ENCODE measurements around the gene NDUFB8. TPM values are rescaled to one million over a fixed set of nuclear protein-coding genes. Genes with fewer than 3 reads are reported as not detected.

NDUFB8 gene
- total and polyA plus RNA-seq, 3 donors from 2014 or later = 141 to 219 (median 150) TPM

GRCh38 chr10:100528123-100528886 is 1.4 kb downstream of the NDUFB8 start:
- peak overlapping the region; percentile 62 to 95 for H3K4me3 ChIP-seq
- no peaks in the 10 kb centered on the region for H3K9me3 ChIP-seq
- H3K27me3 ChIP-seq = no peaks in the 10 kb centered on the region
- intact Hi-C loops (cut with DNase I; ENCODE audit: low total_unique reads) = no loop called here
- WGBS, 2 donors = 48 to 49% methylated on average over 7 of the region's 7 CpGs
- DNase-seq = no peak
- peak overlapping the region in 1 of 2 donors; percentile 79 for H3K27ac ChIP-seq
- peaks cover 12% of the 10 kb centered on the region for H3K4me1 ChIP-seq
- no peak for TF ChIP-seq POLR2A (IDR thresholded peaks at IDR 0.05)
- TF ChIP-seq CTCF (IDR thresholded peaks at IDR 0.05) = no peak
- no peaks in the 10 kb centered on the region for H3K36me3 ChIP-seq (ENCODE audit: low read depth, missing control alignments)

GRCh38 chr10:100524638-100525037 is 5.0 kb downstream of the NDUFB8 start:
- Histone ChIP-seq H3K36me3 (ENCODE audit: low read depth, missing control alignments) (no peaks in the 10 kb centered on the region), H3K27me3 (no peaks in the 10 kb centered on the region), H3K9me3 (no peaks in the 10 kb centered on the region), H3K4me1 (peaks cover 12% of the 10 kb centered on the region), H3K4me3 (no peak overlapping the region), H3K27ac (no peak overlapping the region)
- intact Hi-C loops (cut with DNase I; ENCODE audit: low total_unique reads) = no loop called here
- 81 to 85% methylated on average over 2 of the region's 2 CpGs for WGBS, 2 donors
- TF ChIP-seq POLR2A (IDR thresholded peaks at IDR 0.05) = no peak
- TF ChIP-seq CTCF (IDR thresholded peaks at IDR 0.05) = no peak
- no peak for DNase-seq

DNA sequence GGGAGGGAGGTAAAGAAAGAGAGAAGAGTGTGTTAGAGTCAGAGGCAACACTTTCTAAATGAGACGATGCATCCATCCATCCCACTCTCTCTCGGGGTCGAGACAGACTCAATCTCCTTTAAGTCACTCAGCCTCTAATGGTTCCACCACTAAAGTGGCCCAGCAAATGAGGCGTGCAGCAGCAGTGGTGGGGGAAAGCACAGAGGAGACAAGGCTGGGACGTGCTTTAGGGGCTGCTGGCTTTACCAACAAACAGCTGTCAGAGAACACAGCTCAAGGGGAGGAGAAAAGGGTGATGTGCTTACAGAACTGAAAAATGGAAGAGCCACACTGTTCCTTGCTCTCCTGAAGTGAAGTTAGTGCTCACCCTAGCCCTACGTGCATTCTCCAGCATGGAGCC is 5.5 kb downstream of the NDUFB8 start:
- Histone ChIP-seq H3K9me3 (no peaks in the 10 kb centered on the region), H3K36me3 (ENCODE audit: low read depth, missing control alignments) (no peaks in the 10 kb centered on the region), H3K27me3 (no peaks in the 10 kb centered on the region), H3K4me3 (no peak overlapping the region), H3K4me1 (peaks cover 17% of the 10 kb centered on the region), H3K27ac (no peak overlapping the region)
- no peak for DNase-seq
- intact Hi-C loops (cut with DNase I; ENCODE audit: low total_unique reads) = no loop called here
- TF ChIP-seq POLR2A (IDR thresholded peaks at IDR 0.05) (no peak), CTCF (IDR thresholded peaks at IDR 0.05) (no peak)
- 83 to 89% methylated on average over 6 of the region's 6 CpGs for WGBS, 2 donors

DNA sequence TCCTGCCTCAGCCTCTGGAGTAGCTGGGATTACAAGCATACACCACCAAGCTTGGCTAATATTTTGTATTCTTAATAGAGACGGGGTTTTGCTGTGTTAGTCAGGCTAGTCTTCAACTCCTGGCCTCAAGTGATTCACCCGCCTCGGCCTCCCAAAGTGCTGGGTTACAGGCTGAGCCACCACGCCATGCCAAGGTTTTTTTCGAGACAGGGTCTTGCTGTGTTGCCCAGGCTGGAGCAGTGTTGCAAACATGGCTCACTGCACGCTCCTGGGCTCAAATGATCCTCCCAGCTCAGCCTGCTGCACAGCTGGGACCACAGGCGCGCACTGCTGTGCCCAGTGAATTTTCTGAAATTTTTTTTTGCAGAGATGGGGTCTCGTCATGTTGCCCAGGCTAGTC is 6.7 kb downstream of the NDUFB8 start:
- WGBS, 2 donors = 94 to 95% methylated on average over 9 of the region's 9 CpGs
- Histone ChIP-seq H3K4me3 (no peak overlapping the region), H3K27me3 (no peaks in the 10 kb centered on the region), H3K36me3 (ENCODE audit: low read depth, missing control alignments) (no peaks in the 10 kb centered on the region), H3K27ac (no peak overlapping the region), H3K9me3 (no peaks in the 10 kb centered on the region), H3K4me1 (peaks cover 12% of the 10 kb centered on the region)
- DNase-seq = no peak
- TF ChIP-seq POLR2A (IDR thresholded peaks at IDR 0.05) (no peak), CTCF (IDR thresholded peaks at IDR 0.05) (no peak)
- intact Hi-C loops (cut with DNase I; ENCODE audit: low total_unique reads) = no loop called here
